GM19324 (cell line): ENCODE data around the gene IDUA.
A peak's percentile ranks its signal among the peaks of the same experiment; 100 is the strongest.
"Not testable (repeated sequence)": the region's sequence is repeated elsewhere in the genome, so short reads cannot be mapped to it uniquely, and the experiment has no call there.

Source experiments
- ATAC-seq: cut with Tn5 transposase; IDR thresholded peaks from one replicate; pipeline ENCODE4 v1.9.1; 2021; ENCODE audit warnings: mild to moderate bottlenecking, moderate library complexity; ENCODE audit not compliant: unreplicated experiment, low FRiP score

Gene IDUA

GRCh38 chr4:966266-967112, 20.4 kb upstream of the IDUA start:
- ATAC-seq = no peak

GRCh38 chr4:967113-968104, 19.4 kb upstream of the IDUA start:
- no peak for ATAC-seq

- no peak for ATAC-seq
These were observed 18.6 kb upstream of the IDUA start for GRCh38 chr4:968221-968620.

- ATAC-seq = no peak
These were observed 18.0 kb upstream of the IDUA start for GRCh38 chr4:968621-969394.

GRCh38 chr4:970046-970745, 16.6 kb upstream of the IDUA start:
- ATAC-seq = no peak

GRCh38 chr4:970854-971520, 15.9 kb upstream of the IDUA start:
- no peak for ATAC-seq

- ATAC-seq = no peak
These were observed 15.0 kb upstream of the IDUA start for GRCh38 chr4:971666-972500.

GRCh38 chr4:972651-973424, 14.0 kb upstream of the IDUA start:
- peak; percentile 53 for ATAC-seq

- ATAC-seq = peak; percentile 80
These were observed 13.1 kb upstream of the IDUA start, which contains the start of gene DGKQ for GRCh38 chr4:973431-974397. DGKQ (minus strand) TSS chr4:973569; CDS start chr4:973482, 87 bp downstream.

- no peak for ATAC-seq
These were observed 12.2 kb upstream of the IDUA start for GRCh38 chr4:974668-975067.

- ATAC-seq = not testable (repeated sequence)
These were observed 10.8 kb upstream of the IDUA start for GRCh38 chr4:976016-976415.

- ATAC-seq = no peak
These were observed 7.7 kb upstream of the IDUA start for GRCh38 chr4:978957-979701.

GRCh38 chr4:982291-982690, 4.6 kb upstream of the IDUA start:
- no peak for ATAC-seq

GRCh38 chr4:982814-983213, 4.0 kb upstream of the IDUA start:
- ATAC-seq = no peak

GRCh38 chr4:984336-985054, 2.3 kb upstream of the IDUA start:
- no peak for ATAC-seq
